Lower leg skin (tissue), 4 donors: Measurements from ENCODE around the gene GTF3C6. TPM values are rescaled to one million over a fixed set of nuclear protein-coding genes. Genes with fewer than 3 reads are reported as not detected.

Source experiments
- DNase-seq, 2 donors: peaks; one replicate each; pipeline ENCODE4 v3.0.0-alpha.2; 2019; ENCODE audit warnings: low spot score in 2 of 2
- H3K4me3 ChIP-seq: fragments of 200-600 bp; sonication (generic); 2 replicates; pipeline ENCODE4 v1.5.1; 2017; ENCODE audit warnings: mild to moderate bottlenecking, low read depth; ENCODE audit not compliant: poor library complexity, severe bottlenecking
- CTCF ChIP-seq, 3 donors: fragments of 450-650 bp; IDR thresholded peaks; one replicate each; pipeline ENCODE4 v1.5.1; 2016; ENCODE audit warnings: antibody characterized with exemption in 3 of 3, mild to moderate bottlenecking in 3 of 3, moderate library complexity in 2 of 3
- POLR2A ChIP-seq, 2 donors: fragments of 450-650 bp; IDR thresholded peaks; one replicate each; pipeline ENCODE4 v1.6.1; 2016 to 2017; ENCODE audit warnings: antibody characterized with exemption in 2 of 2, mild to moderate bottlenecking in 1 of 2, moderate library complexity in 1 of 2
- WGBS, 2 donors: methylation state at CpG; one replicate each; pipeline ENCODE4 v1.1.5; 2018; 5-methylcytosine and 5-hydroxymethylcytosine counted together
- intact Hi-C: fragments of 100-400 bp; cut with DNase I; formaldehyde crosslinking; loops from one replicate; pipeline ENCODE4 v1.15.0; 2023; ENCODE audit warnings: low total_unique reads
- total RNA-seq, 4 donors: library from RNA; depleted of rRNA; stranded (reverse); fragments of >200 nt; gene quantifications; one replicate each; pipeline ENCODE4 v1.1.0, GENCODE V29; 2016

GTF3C6 gene
- total RNA-seq, 4 donors from 2014 or later: 15.5 to 22.1 (median 18.3) TPM

DNA sequence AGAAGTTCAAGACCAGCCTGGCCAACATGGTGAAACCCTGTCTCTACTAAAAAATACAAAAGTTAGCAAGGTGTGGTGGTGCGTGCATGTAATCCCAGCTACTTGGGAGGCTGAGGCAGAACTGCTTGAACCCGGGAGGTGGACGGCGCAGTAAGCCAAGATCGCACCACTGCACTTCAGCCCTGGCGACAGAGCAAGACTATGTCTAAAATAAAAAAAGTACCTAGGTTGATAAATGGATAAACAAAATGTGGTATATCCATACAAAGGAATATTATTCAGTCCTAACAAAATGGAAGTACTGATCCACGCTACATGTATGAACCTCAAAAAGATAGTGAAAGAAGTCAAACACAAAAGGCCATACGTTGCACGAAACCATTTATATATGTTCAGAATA, 22.1 kb downstream of the GTF3C6 start:
- TF ChIP-seq POLR2A (IDR thresholded peaks at IDR 0.05) (no peak), CTCF (IDR thresholded peaks at IDR 0.05) (no peak)
- 97 to 98% methylated on average over 9 of the region's 9 CpGs for WGBS, 2 donors
- no peak for DNase-seq
- no peak overlapping the region for H3K4me3 ChIP-seq
- intact Hi-C loops: no loop called here

DNA sequence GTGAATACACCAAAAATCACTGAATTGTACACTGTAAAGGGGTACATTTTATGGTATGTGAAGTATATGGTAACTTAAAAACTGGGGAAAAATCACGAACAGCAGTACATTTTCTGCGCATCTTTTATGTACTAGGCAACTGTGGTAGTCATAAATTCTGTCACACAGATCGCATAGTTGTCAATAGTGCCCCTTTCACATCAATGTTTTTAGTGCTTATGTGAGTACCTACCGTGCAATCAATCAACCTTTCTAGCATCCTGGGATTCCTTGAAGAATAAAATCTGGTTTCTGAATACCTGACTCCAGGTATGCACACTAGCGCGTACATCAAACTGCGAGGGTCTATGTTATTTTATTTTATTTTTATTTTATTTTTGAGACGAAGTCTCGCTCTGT, 22.7 kb downstream of the GTF3C6 start:
- 41 to 54% methylated on average over 9 of the region's 9 CpGs for WGBS, 2 donors
- no peak for TF ChIP-seq CTCF (IDR thresholded peaks at IDR 0.05)
- TF ChIP-seq POLR2A (IDR thresholded peaks at IDR 0.05): no peak
- peak overlapping the region; percentile 97 for H3K4me3 ChIP-seq
- intact Hi-C loops: no loop called here
- DNase-seq: no peak

- DNase-seq: no peak
- H3K4me3 ChIP-seq: no peak overlapping the region
- no peak for TF ChIP-seq CTCF (IDR thresholded peaks at IDR 0.05)
- no peak for TF ChIP-seq POLR2A (IDR thresholded peaks at IDR 0.05)
- intact Hi-C loops: no loop called here
- 84 to 89% methylated on average over 11 of the region's 11 CpGs for WGBS, 2 donors
Measured at GRCh38 chr6:110990840-110991576, 32.5 kb downstream of the GTF3C6 start.

DNA sequence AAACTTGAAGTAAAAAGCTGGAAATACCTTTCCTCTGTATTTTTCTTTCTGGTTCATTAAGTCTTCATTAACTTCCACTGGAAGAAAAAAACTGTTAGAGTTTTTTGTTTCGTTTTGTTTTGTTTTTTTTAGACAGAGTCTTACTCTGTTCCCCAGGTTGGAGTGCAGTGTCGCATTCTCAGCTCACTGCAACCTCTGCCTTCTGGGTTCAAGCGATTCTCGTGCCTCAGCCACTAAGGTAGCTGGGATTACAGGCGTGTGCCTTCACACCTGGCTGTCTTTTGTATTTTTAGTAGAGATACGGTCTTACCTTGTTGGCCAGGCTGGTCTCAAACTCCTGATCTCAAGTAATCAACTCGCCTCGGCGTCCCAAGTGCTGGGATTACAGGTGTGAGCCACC, 38.2 kb downstream of the GTF3C6 start:
- intact Hi-C loops: no loop called here
- DNase-seq: no peak
- TF ChIP-seq POLR2A (IDR thresholded peaks at IDR 0.05) (no peak), CTCF (IDR thresholded peaks at IDR 0.05) (no peak)
- WGBS, 2 donors: 95 to 96% methylated on average over 9 of the region's 9 CpGs
- H3K4me3 ChIP-seq: no peak overlapping the region

DNA sequence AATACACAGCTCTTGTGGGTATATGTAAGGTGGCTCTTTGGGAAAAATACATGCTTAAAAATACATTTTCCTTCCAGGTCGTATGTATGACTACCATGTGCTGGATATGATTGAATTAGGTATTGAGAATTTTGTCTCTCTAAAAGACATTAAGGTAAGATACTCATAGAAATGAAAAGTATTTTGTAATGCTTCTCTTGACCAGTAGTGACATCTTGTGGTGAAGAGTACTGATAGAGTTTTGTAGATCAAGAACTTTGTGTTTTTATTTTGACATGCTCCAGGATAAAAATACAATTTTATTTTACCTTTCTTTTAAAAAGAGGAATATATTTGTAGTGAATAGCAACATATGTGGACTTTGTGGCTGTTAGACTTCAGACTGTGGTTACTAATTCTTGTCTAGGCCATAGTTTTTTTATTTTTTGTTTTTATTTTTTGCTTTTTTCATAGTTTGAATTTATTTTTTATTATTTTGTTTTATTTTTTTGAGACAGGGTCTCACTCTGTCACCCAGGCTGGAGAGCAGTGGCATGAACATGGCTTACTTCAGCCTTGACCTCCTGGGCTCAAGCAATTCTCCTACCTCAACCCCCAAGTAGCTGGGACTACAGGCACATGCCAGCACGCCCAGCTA, 41.2 kb downstream of the GTF3C6 start:
- intact Hi-C loops: no loop called here
- H3K4me3 ChIP-seq: no peak overlapping the region
- TF ChIP-seq CTCF (IDR thresholded peaks at IDR 0.05) (no peak), POLR2A (IDR thresholded peaks at IDR 0.05) (no peak)
- DNase-seq: no peak
- 54 to 58% methylated on average over 2 of the region's 2 CpGs for WGBS, 2 donors
